K562 (cell line): Measurements from ENCODE around the gene AKR1D1. TPM values are rescaled to one million over a fixed set of nuclear protein-coding genes. Genes with fewer than 3 reads are reported as not detected.
A peak's percentile ranks its signal among the peaks of the same experiment; 100 is the strongest.

Experiments used
- ATAC-seq: fragments of 200-7000 bp; cut with Tn5 transposase; 3 replicates; pipeline ENCODE4 v1.9.1; 2020; ENCODE audit warnings: moderate library complexity
- BruUV-seq: library from RNA; stranded (reverse); fragments of 400-500 nt; replicated peaks from 2 replicates; lab custom pipeline; 2021; lab: Mats Ljungman, UMichigan
- CTCF ChIA-PET: fragments of 300-600 bp; formaldehyde crosslinking; extraction: SDS; loops from one replicate; lab custom pipeline; 2021; ENCODE audit warnings: low intra/inter-chr PET ratio; lab: Yijun Ruan, JAX
- POLR2A ChIA-PET: fragments of 300-600, 350-650 bp; sonication (Branson Sonifier 250); formaldehyde crosslinking; extraction: SDS; loops from one replicate; lab custom pipeline; 2021; ENCODE audit warnings: antibody characterized with exemption, inconsistent platforms; lab: Yijun Ruan, JAX
- DNase-seq, 4 experiments: peaks; one replicate each; pipeline versions ENCODE4 v3.0.0 to v3.0.0-alpha.2; 2011 to 2018; ENCODE audit warnings: low spot score in 3 of 4, mixed read lengths in 3 of 4; ENCODE audit errors: extremely low read depth in 1 of 4
- FAIRE-seq: peaks from 2 replicates; lab custom pipeline; 2011; peaks lifted over from hg19 to GRCh38; lab: Jason Lieb, UNC
- H2AFZ ChIP-seq: 2 replicates; pipeline ENCODE4 v1.6.0; 2011; ENCODE audit warnings: low read depth, low read length, control low read depth, inconsistent platforms
- H3K27ac ChIP-seq: fragments of 200-600 bp; 3 replicates; pipeline ENCODE4 v1.8.0; 2011; ENCODE audit warnings: low read depth, mild to moderate bottlenecking, control low read depth, inconsistent platforms, low read length, moderate library complexity, mixed read lengths; ENCODE audit errors: extremely low read depth
- H3K27me3 ChIP-seq, 2 experiments: fragments of 300-600 bp in 1 of 2; 2 replicates in 1 of 2; 3 replicates in 1 of 2; pipeline versions ENCODE4 v1.6.0 to v1.8.0; 2011; ENCODE audit warnings: inconsistent platforms in 2 of 2, low read length in 2 of 2, mild to moderate bottlenecking in 1 of 2, mixed read lengths in 1 of 2, moderate library complexity in 1 of 2; ENCODE audit not compliant: control insufficient read depth in 2 of 2, insufficient read depth in 2 of 2
- H3K36me3 ChIP-seq: fragments of 300-600 bp; 3 replicates; pipeline ENCODE4 v1.8.0; 2011; ENCODE audit warnings: mild to moderate bottlenecking, low read length, inconsistent platforms; ENCODE audit not compliant: control insufficient read depth, insufficient read depth
- H3K4me1 ChIP-seq, 2 experiments: fragments of 200-600 bp in 1 of 2; replicated peaks in 1 of 2; 2 replicates in 1 of 2; 3 replicates in 1 of 2; pipeline versions ENCODE4 v1.5.1 to v1.8.0; 2011; ENCODE audit warnings: inconsistent platforms in 2 of 2, low read length in 2 of 2, mild to moderate bottlenecking in 1 of 2, mixed read lengths in 1 of 2, moderate library complexity in 1 of 2; ENCODE audit not compliant: control insufficient read depth in 2 of 2, insufficient read depth in 2 of 2
- H3K4me2 ChIP-seq: 2 replicates; pipeline ENCODE4 v1.6.1; 2011; ENCODE audit warnings: low read length, control low read depth, inconsistent platforms, mixed read lengths; ENCODE audit not compliant: insufficient read depth
- H3K4me3 ChIP-seq: fragments of 200-600 bp; sonication (generic), shearing (Covaris generic); 2 replicates; pipeline ENCODE4 v1.5.1; 2016; ENCODE audit warnings: control low read depth, inconsistent platforms
- H3K79me2 ChIP-seq: fragments of 200-600 bp; 3 replicates; pipeline ENCODE4 v1.8.0; 2011; ENCODE audit warnings: low read length, inconsistent platforms; ENCODE audit not compliant: control insufficient read depth, insufficient read depth
- H3K9ac ChIP-seq, 2 experiments: 2 replicates each; pipeline versions ENCODE4 v1.6.0 to v1.6.1; 2011; ENCODE audit warnings: low read depth in 2 of 2, low read length in 2 of 2, control low read depth in 1 of 2, inconsistent platforms in 1 of 2, mild to moderate bottlenecking in 1 of 2, mixed read lengths in 1 of 2; ENCODE audit not compliant: insufficient read depth in 1 of 2
- H3K9me1 ChIP-seq: one replicate; pipeline ENCODE4 v1.6.0; 2011; ENCODE audit warnings: inconsistent platforms, mild to moderate bottlenecking, low read length, moderate library complexity; ENCODE audit not compliant: control insufficient read depth, insufficient read depth
- H3K9me3 ChIP-seq: replicated peaks from 2 replicates; pipeline ENCODE4 v1.5.1; 2011; ENCODE audit warnings: low read depth, low read length, inconsistent platforms; ENCODE audit not compliant: control insufficient read depth, insufficient read depth
- H4K20me1 ChIP-seq: replicated peaks from 2 replicates; pipeline ENCODE4 v1.6.1; 2011; ENCODE audit warnings: low read length, inconsistent platforms, mixed read lengths; ENCODE audit not compliant: control insufficient read depth, insufficient read depth
- ARID1B ChIP-seq: fragments of 450-650 bp; IDR thresholded peaks from 2 replicates; pipeline ENCODE4 v1.6.1; 2016; ENCODE audit warnings: antibody characterized with exemption, mild to moderate bottlenecking, inconsistent platforms
- CCAR2 ChIP-seq: fragments of 200-400 bp; formaldehyde crosslinking; IDR thresholded peaks from 2 replicates; pipeline ENCODE4 v1.6.1; 2017; ENCODE audit warnings: mild to moderate bottlenecking, low read depth, low read length
- HBP1 ChIP-seq: fragments of 450-650 bp; formaldehyde crosslinking; IDR thresholded peaks from 2 replicates; pipeline ENCODE4 v1.4.0; 2022; ENCODE audit warnings: missing genetic modification characterization
- HNRNPH1 ChIP-seq: fragments of 200-400 bp; formaldehyde crosslinking; optimal IDR thresholded peaks from 2 replicates; pipeline ENCODE3; 2017; ENCODE audit warnings: low read depth, mild to moderate bottlenecking, low read length, moderate library complexity
- KDM1A ChIP-seq, 2 experiments: fragments of 450-650 bp; IDR thresholded peaks; 2 replicates each; pipeline ENCODE4 v1.6.1; 2016; ENCODE audit warnings: mild to moderate bottlenecking in 2 of 2
- KLF13 ChIP-seq: fragments of 450-650 bp; IDR thresholded peaks from 2 replicates; pipeline ENCODE4 v1.6.1; 2016; ENCODE audit warnings: missing genetic modification characterization, low read depth, mild to moderate bottlenecking, missing compliant biosample characterization, moderate library complexity, borderline replicate concordance
- NCOA6 ChIP-seq: fragments of 450-650 bp; IDR thresholded peaks from 2 replicates; pipeline ENCODE4 v1.6.1; 2017; ENCODE audit warnings: mild to moderate bottlenecking
- NEUROD1 ChIP-seq: fragments of 150-350 bp; IDR thresholded peaks from 2 replicates; pipeline ENCODE4 v1.6.1; 2014; ENCODE audit warnings: borderline replicate concordance, low read length, low read depth; ENCODE audit not compliant: partially characterized antibody
- PCBP2 ChIP-seq: fragments of 200-400 bp; formaldehyde crosslinking; IDR thresholded peaks from 2 replicates; pipeline ENCODE4 v1.6.1; 2018; ENCODE audit warnings: low read length, low read depth, mild to moderate bottlenecking, moderate library complexity; ENCODE audit not compliant: poor library complexity, severe bottlenecking
- POLR2AphosphoS2 ChIP-seq: IDR thresholded peaks from 2 replicates; pipeline ENCODE4 v1.6.1; 2012; ENCODE audit warnings: low read length, improper control_type of control experiment
- POLR2B ChIP-seq: fragments of 450-650 bp; IDR thresholded peaks from 2 replicates; pipeline ENCODE4 v1.6.1; 2018; ENCODE audit warnings: low read depth; ENCODE audit not compliant: partially characterized antibody
- PRDM10 ChIP-seq: fragments of 450-650 bp; IDR thresholded peaks from 2 replicates; pipeline ENCODE4 v1.6.1; 2018; ENCODE audit not compliant: partially characterized antibody
- RUNX1 ChIP-seq: sonication (generic); IDR thresholded peaks from 2 replicates; pipeline ENCODE4 v1.6.1; 2016; ENCODE audit warnings: antibody characterized with exemption, low read depth
- SMARCE1 ChIP-seq: fragments of 450-650 bp; IDR thresholded peaks from 2 replicates; pipeline ENCODE4 v1.7.1; 2016; ENCODE audit warnings: mild to moderate bottlenecking
- TEAD4 ChIP-seq, 2 experiments: sonication (generic) in 1 of 2; formaldehyde crosslinking in 1 of 2; IDR thresholded peaks; 2 replicates each; pipeline versions ENCODE4 v1.6.1 to v1.8.0; 2012 to 2022; ENCODE audit warnings: borderline replicate concordance in 1 of 2, inconsistent platforms in 1 of 2, low read length in 1 of 2, mild to moderate bottlenecking in 1 of 2, missing genetic modification reagents in 1 of 2
- ZBTB17 ChIP-seq: fragments of 450-650 bp; formaldehyde crosslinking; IDR thresholded peaks from 2 replicates; pipeline ENCODE4 v1.4.0; 2020; ENCODE audit warnings: mild to moderate bottlenecking
- ZNF282 ChIP-seq: sonication (generic); formaldehyde crosslinking; IDR thresholded peaks from 2 replicates; pipeline ENCODE4 v1.8.1; 2023; ENCODE audit warnings: missing genetic modification reagents
- ZNF316 ChIP-seq: fragments of 450-650 bp; IDR thresholded peaks from 2 replicates; pipeline ENCODE4 v1.6.1; 2016
- ZNF589 ChIP-seq: fragments of 200-800 bp; sonication (Bioruptor generic); IDR thresholded peaks from 2 replicates; pipeline ENCODE4 v1.6.1; 2016; ENCODE audit warnings: low read depth, missing genetic modification characterization, missing compliant biosample characterization
- WGBS: fragments of 100-300 bp; shearing (Covaris generic); methylation state at CpG from one replicate; pipeline ENCODE4 v1.1.6; 2016; ENCODE audit warnings: low coverage, mixed read lengths; ENCODE audit not compliant: insufficient coverage; ENCODE audit errors: missing lambda C conversion rate; 5-methylcytosine and 5-hydroxymethylcytosine counted together
- in situ Hi-C: fragments of 300-500 bp; cut with MboI; formaldehyde crosslinking; loops from 4 replicates; pipeline ENCODE4 v1.15.0; 2018; ENCODE audit warnings: inconsistent platforms, mixed read lengths
- intact Hi-C: fragments of 100-400 bp; cut with micrococcal nuclease; formaldehyde crosslinking; loops from 2 replicates; pipeline ENCODE4 v1.14.2; 2022
- polyA plus RNA-seq, 8 experiments: library from polyadenylated mRNA; depleted of rRNA in 4 of 8; stranded (reverse) in 5 of 8; unstranded in 3 of 8; fragments of >200 nt; fragmentation: Nextera tagmentation in 2 of 8; fragmentation: Illumina TruSeq in 1 of 8; extraction: Ambion mirVana in 2 of 8; extraction: Trizol in 1 of 8; gene quantifications; 2 replicates each; pipeline versions ENCODE4 v1.2.1 to v1.2.3, GENCODE V29; 2011 to 2014; ENCODE audit warnings: inconsistent platforms in 1 of 8, missing spikeins in 1 of 8
- total RNA-seq, 7 experiments: library from RNA; depleted of rRNA in 6 of 7; stranded (reverse); fragments of >200 nt in 6 of 7; fragmentation: Illumina TruSeq in 2 of 7; extraction: Trizol in 2 of 7; gene quantifications; 2 replicates each; pipeline versions ENCODE4 v1.2.1 to v1.2.3, GENCODE V29; 2011 to 2021; ENCODE audit warnings: low replicate concordance in 1 of 7

AKR1D1 gene
- total and polyA plus RNA-seq, 9 of the 15 experiments (the other 6 are each of a cell fraction or from before 2014, with no cell fraction given), result not detected

- in situ Hi-C loops (no loop called here), intact Hi-C loops (no loop called here)
- Histone ChIP-seq H2AFZ (no peak overlapping the region), H3K4me3 (no peak overlapping the region), H3K36me3 (no peaks in the 10 kb centered on the region), H3K79me2 (no peaks in the 10 kb centered on the region), H3K27ac (no peak overlapping the region), H3K4me2 (no peak overlapping the region), H3K9ac (no peak overlapping the region), H3K9me3 (no peaks in the 10 kb centered on the region), H4K20me1 (no peaks in the 10 kb centered on the region), H3K4me1 (no peaks in the 10 kb centered on the region), H3K9me1 (no peaks in the 10 kb centered on the region), H3K27me3 (peaks cover 0 to 5% of the 10 kb centered on the region in 2 experiments; a peak in 2 of 5 replicates)
- ChIA-PET POLR2A (interaction anchor here (1.1 kb wide), 1 partner anchor 20 kb away, joined by 3 read pairs; no protein-coding TSS in a partner anchor), CTCF (no interaction called here)
- 0% methylated on average over 2 of the region's 2 CpGs for WGBS
- FAIRE-seq (peak; percentile 40), DNase-seq (no peak), ATAC-seq (peak; percentile 56)
- no TSS peak for BruUV-seq
- no peak for TF ChIP-seq NCOA6
- no peak for TF ChIP-seq CCAR2
- no peak for TF ChIP-seq TEAD4 (IDR thresholded peaks at IDR 0.05; ENCODE audit: low read length)
- no peak for TF ChIP-seq TEAD4 (CRISPR knock-in tag; IDR thresholded peaks at IDR 0.05; ENCODE audit: borderline replicate concordance)
- TF ChIP-seq POLR2B, result no peak
- TF ChIP-seq PRDM10, result no peak
- TF ChIP-seq RUNX1, result no peak
- no peak for TF ChIP-seq PCBP2
- no peak for TF ChIP-seq POLR2AphosphoS2
- no peak for TF ChIP-seq HBP1
- no peak for TF ChIP-seq ZNF589 (CRISPR knock-in tag)
- TF ChIP-seq ZNF282 (CRISPR knock-in tag), result no peak
- peak; percentile 46; the same call in 1 of the 2 replicates for TF ChIP-seq ZNF316
- peak; percentile 45; the same call in 1 of the 2 replicates for TF ChIP-seq ARID1B
- TF ChIP-seq ZBTB17, result no peak
- no peak for TF ChIP-seq HNRNPH1
- peak; percentile 20 to 47; a peak in 1 of 4 replicates for TF ChIP-seq KDM1A (IDR thresholded peaks at IDR 0.05)
- no peak for TF ChIP-seq KLF13 (tag)
- TF ChIP-seq SMARCE1, result 0 out of 2 replicates have a peak, but pooled peaks have one; percentile 29
- TF ChIP-seq NEUROD1, result no peak
Measured at GRCh38 chr7:138044897-138045296, 31.4 kb upstream of the AKR1D1 start.
